Astrocyte of the spinal cord (primary cell): ENCODE measurements around the gene ZNF485.
A peak's percentile ranks its signal among the peaks of the same experiment; 100 is the strongest.
"Not testable (repeated sequence)": the region's sequence is repeated elsewhere in the genome, so short reads cannot be mapped to it uniquely, and the experiment has no call there.

ENCODE experiments used
- DNase-seq: peaks from one replicate; pipeline ENCODE4 v3.0.0; 2011; ENCODE audit warnings: low read depth, low spot score
- H3K4me3 ChIP-seq: 2 replicates; pipeline ENCODE4 v1.5.1; 2011; ENCODE audit warnings: low read depth, mild to moderate bottlenecking, low read length, moderate library complexity
- CTCF ChIP-seq: IDR thresholded peaks from 2 replicates; pipeline ENCODE4 v1.5.1; 2012; ENCODE audit warnings: low read depth, mild to moderate bottlenecking, low read length, inconsistent platforms
- in situ Hi-C: cut with HindIII; loops from 2 replicates; pipeline ENCODE4 v1.10.0; 2017; ENCODE audit warnings: low sequenced_read_pairs

ZNF485 gene

GRCh38 chr10:43591303-43591904 is 14.8 kb upstream of the ZNF485 start:
- in situ Hi-C loops, result no loop called here
- no peak overlapping the region for H3K4me3 ChIP-seq
- no peak for DNase-seq
- TF ChIP-seq CTCF, result no peak

- in situ Hi-C loops, result no loop called here
- peak; percentile 24 for DNase-seq
- no peak for TF ChIP-seq CTCF
- no peak overlapping the region for H3K4me3 ChIP-seq
These were observed 11.2 kb upstream of the ZNF485 start for GRCh38 chr10:43594944-43595589.

GRCh38 chr10:43595739-43596298 is 10.4 kb upstream of the ZNF485 start:
- no peak for DNase-seq
- H3K4me3 ChIP-seq, result no peak overlapping the region
- TF ChIP-seq CTCF, result no peak
- in situ Hi-C loops, result no loop called here

- H3K4me3 ChIP-seq, result no peak overlapping the region
- in situ Hi-C loops, result no loop called here
- no peak for DNase-seq
- TF ChIP-seq CTCF, result no peak
These were observed 9.7 kb upstream of the ZNF485 start for GRCh38 chr10:43596546-43596945.

GRCh38 chr10:43598446-43598845 is 7.8 kb upstream of the ZNF485 start:
- in situ Hi-C loops, result no loop called here
- DNase-seq, result peak; percentile 17

GRCh38 chr10:43599333-43599732 is 6.9 kb upstream of the ZNF485 start:
- no peak for TF ChIP-seq CTCF
- in situ Hi-C loops, result no loop called here
- no peak for DNase-seq
- no peak overlapping the region for H3K4me3 ChIP-seq

More at GRCh38 chr10:43598446-43598845, 7.8 kb upstream of the ZNF485 start:
- TF ChIP-seq CTCF, result no peak
- H3K4me3 ChIP-seq, result no peak overlapping the region

GRCh38 chr10:43601576-43601975 is 4.7 kb upstream of the ZNF485 start:
- in situ Hi-C loops, DNase-seq, H3K4me3 ChIP-seq: not testable (repeated sequence)
